ENCODE results near the gene DNAAF5. TPM values are rescaled to one million over a fixed set of nuclear protein-coding genes. Genes with fewer than 3 reads are reported as not detected.

The DNAAF5 gene
- polyA plus RNA-seq, 1 experiment = 27.0 TPM

DNA sequence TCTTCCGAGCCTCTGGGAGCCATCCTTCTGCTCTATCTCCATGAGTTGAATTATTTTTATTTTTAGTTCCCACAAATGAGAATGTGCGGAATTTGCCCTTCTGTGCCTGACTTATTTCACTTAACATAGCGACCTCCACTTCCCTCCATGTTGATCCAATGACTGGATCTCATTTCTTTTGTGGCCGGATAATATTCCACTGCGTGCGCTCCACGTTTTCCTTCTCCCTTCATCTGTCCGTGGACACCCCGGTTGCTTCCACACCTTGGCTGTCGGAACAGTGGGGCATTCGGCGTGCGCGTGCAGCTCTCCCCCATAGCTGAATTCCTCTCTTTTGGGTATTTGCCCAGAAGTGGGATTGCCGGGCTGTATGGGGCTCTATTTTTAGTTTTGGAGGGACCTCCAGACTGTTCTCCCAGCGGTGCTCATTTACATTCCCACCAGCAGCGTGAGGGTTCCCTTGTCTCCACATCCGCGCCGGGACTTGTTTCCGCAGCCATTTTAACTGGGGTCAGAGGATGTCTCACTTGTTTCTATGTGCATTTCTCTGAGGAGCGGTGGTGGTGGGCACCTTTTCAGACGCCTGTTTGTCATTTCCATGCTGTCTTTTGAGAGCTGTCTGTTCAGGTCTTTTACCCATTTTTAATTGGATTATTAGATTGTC is 54.8 kb downstream of the DNAAF5 start:
- DNase-seq (ENCODE audit: low read depth) = no peak
- ChIA-PET CTCF (no interaction called here), POLR2A (no interaction called here)
- Histone ChIP-seq H3K27me3 (ENCODE audit: control insufficient read depth, insufficient read depth, low read length) (no peaks in the 10 kb centered on the region), H3K36me3 (ENCODE audit: control insufficient read depth, insufficient read depth, low read length) (peaks cover 18% of the 10 kb centered on the region), H3K4me3 (ENCODE audit: low read depth, low read length) (no peak overlapping the region)
- TF ChIP-seq, protein P1, sequence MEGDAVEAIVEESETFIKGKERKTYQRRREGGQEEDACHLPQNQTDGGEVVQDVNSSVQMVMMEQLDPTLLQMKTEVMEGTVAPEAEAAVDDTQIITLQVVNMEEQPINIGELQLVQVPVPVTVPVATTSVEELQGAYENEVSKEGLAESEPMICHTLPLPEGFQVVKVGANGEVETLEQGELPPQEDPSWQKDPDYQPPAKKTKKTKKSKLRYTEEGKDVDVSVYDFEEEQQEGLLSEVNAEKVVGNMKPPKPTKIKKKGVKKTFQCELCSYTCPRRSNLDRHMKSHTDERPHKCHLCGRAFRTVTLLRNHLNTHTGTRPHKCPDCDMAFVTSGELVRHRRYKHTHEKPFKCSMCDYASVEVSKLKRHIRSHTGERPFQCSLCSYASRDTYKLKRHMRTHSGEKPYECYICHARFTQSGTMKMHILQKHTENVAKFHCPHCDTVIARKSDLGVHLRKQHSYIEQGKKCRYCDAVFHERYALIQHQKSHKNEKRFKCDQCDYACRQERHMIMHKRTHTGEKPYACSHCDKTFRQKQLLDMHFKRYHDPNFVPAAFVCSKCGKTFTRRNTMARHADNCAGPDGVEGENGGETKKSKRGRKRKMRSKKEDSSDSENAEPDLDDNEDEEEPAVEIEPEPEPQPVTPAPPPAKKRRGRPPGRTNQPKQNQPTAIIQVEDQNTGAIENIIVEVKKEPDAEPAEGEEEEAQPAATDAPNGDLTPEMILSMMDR (IDR thresholded peaks at IDR 0.05; ENCODE audit: insufficient read depth, low read depth, low read length) = no peak

DNA sequence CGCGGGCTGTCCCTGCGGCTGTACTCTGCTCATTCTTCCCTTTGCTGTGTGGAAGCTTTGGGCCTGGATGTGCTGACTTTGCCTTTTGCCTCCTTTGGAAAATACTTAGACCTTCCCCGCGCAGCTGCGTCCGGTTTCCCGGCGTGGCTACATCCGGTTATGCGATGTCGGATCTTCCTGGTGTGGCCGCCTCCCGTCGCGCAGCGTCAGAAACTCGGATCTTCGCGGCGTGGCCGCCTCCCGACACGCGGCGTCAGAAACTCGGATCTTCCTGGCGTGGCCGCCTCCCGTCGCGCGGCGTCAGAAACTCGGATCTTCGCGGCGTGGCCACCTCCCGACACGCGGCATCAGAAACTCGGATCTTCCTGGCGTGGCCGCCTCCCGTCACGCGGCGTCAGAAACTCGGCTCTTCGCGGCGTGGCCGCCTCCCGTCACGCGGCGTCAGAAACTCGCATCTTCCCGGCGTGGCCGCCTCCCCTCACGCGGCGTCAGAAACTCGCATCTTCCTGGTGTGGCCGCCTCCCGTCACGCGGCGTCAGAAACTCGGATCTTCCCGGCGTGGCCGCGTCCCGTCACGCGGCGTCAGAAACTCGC is 55.5 kb downstream of the DNAAF5 start:
- H3K27me3 ChIP-seq (ENCODE audit: control insufficient read depth, insufficient read depth, low read length) = no peaks in the 10 kb centered on the region
- ChIA-PET POLR2A (no interaction called here), CTCF (no interaction called here)
- peaks cover 17% of the 10 kb centered on the region for H3K36me3 ChIP-seq (ENCODE audit: control insufficient read depth, insufficient read depth, low read length)
- H3K4me3 ChIP-seq (ENCODE audit: low read depth, low read length) = no peak overlapping the region
- TF ChIP-seq, protein P1 (IDR thresholded peaks at IDR 0.05; ENCODE audit: insufficient read depth, low read depth, low read length) = no peak
- DNase-seq (ENCODE audit: low read depth) = no peak

DNA sequence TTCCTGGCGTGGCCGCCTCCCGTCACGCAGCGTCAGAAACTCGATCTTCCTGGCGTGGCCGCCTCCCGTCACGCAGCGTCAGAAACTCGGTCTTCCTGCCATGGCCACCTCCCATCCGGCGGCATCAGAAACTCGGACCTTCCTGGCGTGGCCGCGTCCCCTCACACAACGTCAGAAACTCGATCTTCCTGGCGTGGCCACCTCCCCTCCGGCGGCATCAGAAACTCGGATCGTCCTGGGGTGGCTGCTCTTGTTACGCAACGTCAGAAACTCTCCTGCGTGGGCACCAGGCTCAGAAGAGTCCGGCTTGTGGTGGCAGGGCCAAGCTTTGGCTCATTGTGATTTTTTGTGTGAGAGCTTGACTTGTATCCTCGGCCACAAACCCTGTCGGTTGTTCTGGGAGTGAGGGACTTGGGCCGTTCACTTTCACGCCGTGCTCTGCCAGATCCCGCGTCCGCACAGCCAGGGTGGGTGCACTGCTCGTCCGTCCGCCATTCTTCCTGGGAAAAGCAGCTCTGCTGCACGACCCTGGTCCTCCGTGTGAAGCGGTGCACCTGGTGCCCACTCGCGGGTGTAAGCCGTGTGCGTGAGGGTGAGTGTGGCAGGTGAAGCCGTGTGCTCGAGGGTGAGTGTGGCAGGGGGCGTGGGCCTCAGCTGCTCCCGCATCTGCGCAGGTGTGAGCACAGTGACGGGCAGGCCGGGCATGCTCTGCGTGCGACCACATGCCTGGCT is 56.4 kb downstream of the DNAAF5 start:
- DNase-seq (ENCODE audit: low read depth) = no peak
- TF ChIP-seq, protein P1 (IDR thresholded peaks at IDR 0.05; ENCODE audit: insufficient read depth, low read depth, low read length) = no peak
- ChIA-PET CTCF (interaction anchor here (1.5 to 1.6 kb wide), 2 partner anchors 90 to 461 kb away, joined by 3 to 7 read pairs; no protein-coding TSS in a partner anchor), POLR2A (no interaction called here)
- Histone ChIP-seq H3K36me3 (ENCODE audit: control insufficient read depth, insufficient read depth, low read length) (peaks cover 17% of the 10 kb centered on the region), H3K4me3 (ENCODE audit: low read depth, low read length) (no peak overlapping the region), H3K27me3 (ENCODE audit: control insufficient read depth, insufficient read depth, low read length) (no peaks in the 10 kb centered on the region)

DNA sequence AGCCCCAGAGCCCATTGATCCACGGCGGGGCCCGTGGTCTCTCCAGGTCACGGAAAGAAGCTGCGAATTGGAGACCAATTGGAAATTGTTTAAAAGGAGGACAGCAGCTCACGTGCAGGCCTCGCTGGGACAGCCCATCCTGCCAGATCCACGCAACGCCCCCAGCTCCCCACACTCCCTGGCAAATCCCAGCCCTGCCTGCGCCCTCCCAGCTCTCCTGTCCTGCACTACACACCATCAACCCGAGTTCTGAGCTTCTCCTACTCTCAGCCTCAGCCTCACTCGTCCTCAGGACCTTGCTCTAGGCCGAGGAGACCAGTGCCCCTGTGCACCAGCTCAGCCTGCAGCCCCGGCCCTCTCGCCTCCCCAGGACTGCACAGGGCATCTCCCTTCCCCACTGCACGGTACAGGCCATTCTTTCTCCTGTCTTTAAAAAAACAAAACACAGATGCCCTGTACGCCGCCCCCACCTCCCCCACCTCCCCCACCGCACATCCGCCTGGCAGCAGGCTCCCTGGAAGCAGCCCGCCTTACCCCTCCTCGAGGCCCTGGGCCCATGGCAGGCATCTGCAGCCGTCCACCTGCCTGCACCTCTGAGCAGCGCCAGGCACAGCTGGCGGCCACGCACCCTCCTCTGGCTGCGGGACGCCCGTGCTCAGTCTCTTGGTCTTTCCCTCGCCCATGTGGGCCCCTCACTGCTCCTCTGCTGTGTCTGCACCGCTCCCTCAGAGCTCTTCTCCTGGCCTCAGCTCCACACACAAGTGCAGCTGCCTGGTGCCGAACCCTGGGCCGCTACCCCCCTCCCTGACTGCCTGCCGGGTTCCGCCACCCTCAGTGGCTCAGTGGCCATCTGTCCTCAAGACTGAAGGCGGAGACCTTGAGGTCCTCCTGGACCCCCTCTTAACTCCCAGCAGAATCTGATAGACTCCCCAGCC is 57.3 kb downstream of the DNAAF5 start:
- Histone ChIP-seq H3K27me3 (ENCODE audit: control insufficient read depth, insufficient read depth, low read length) (no peaks in the 10 kb centered on the region), H3K36me3 (ENCODE audit: control insufficient read depth, insufficient read depth, low read length) (peaks cover 13% of the 10 kb centered on the region), H3K4me3 (ENCODE audit: low read depth, low read length) (no peak overlapping the region)
- TF ChIP-seq, protein P1 (IDR thresholded peaks at IDR 0.05; ENCODE audit: insufficient read depth, low read depth, low read length) = no peak
- no peak for DNase-seq (ENCODE audit: low read depth)
- CTCF ChIA-PET = interaction anchor here (0.9 to 1.6 kb wide), 4 partner anchors 10 to 462 kb away, joined by 3 to 7 read pairs (median 4); no protein-coding TSS in a partner anchor
- POLR2A ChIA-PET = no interaction called here

All from BJ (cell line).